Vagina (tissue), 2 donors: ENCODE measurements around the gene CARD14. TPM values are rescaled to one million over a fixed set of nuclear protein-coding genes. Genes with fewer than 3 reads are reported as not detected.

Experiments used
- DNase-seq, 2 donors: peaks; one replicate each; pipeline ENCODE4 v3.0.0-alpha.2; 2017; ENCODE audit errors: extremely low spot score in 2 of 2
- H3K27ac ChIP-seq: fragments of 200-600 bp; sonication (generic); one replicate; pipeline ENCODE4 v1.5.1; 2019
- H3K27me3 ChIP-seq: fragments of 200-600 bp; sonication (generic); one replicate; pipeline ENCODE4 v1.5.1; 2019
- H3K36me3 ChIP-seq, 2 donors: fragments of 200-600 bp; sonication (generic); one replicate each; pipeline ENCODE4 v1.5.1; 2017 to 2019
- H3K4me1 ChIP-seq: fragments of 200-600 bp; sonication (generic); one replicate; pipeline ENCODE4 v1.5.1; 2019
- H3K4me3 ChIP-seq, 2 donors: fragments of 200-600 bp; sonication (generic); 1 replicate in 1 of 2; 2 replicates in 1 of 2; pipeline ENCODE4 v1.5.1; 2016 to 2019
- H3K9me3 ChIP-seq: fragments of 200-600 bp; sonication (generic); one replicate; pipeline ENCODE4 v1.5.1; 2019
- POLR2A ChIP-seq, 2 donors: fragments of 450-650 bp; IDR thresholded peaks; one replicate each; pipeline ENCODE4 v1.6.1; 2017; ENCODE audit warnings: antibody characterized with exemption in 2 of 2, mild to moderate bottlenecking in 2 of 2, moderate library complexity in 2 of 2
- POLR2AphosphoS5 ChIP-seq, 2 donors: sonication (generic); formaldehyde crosslinking; IDR thresholded peaks; one replicate each; pipeline ENCODE4 v1.9.0; 2017; ENCODE audit warnings: antibody characterized with exemption in 2 of 2, mild to moderate bottlenecking in 2 of 2, low read depth in 1 of 2; ENCODE audit not compliant: insufficient read depth in 1 of 2
- intact Hi-C: fragments of 100-400 bp; cut with DNase I; formaldehyde crosslinking; loops from one replicate; pipeline ENCODE4 v1.15.1; 2023
- total RNA-seq: library from RNA; depleted of rRNA; stranded (reverse); fragments of >200 nt; gene quantifications from one replicate; pipeline ENCODE4 v1.2.3, GENCODE V29; 2016
- TF ChIP-seq, protein P1 (sequence below), 3 experiments: fragments of 450-650 bp in 2 of 3; fragments of 200-600 bp in 1 of 3; sonication (generic) in 1 of 3; IDR thresholded peaks; one replicate each; pipeline ENCODE4 v1.5.1; 2017 to 2019; ENCODE audit warnings: antibody characterized with exemption in 3 of 3, mild to moderate bottlenecking in 2 of 3, moderate library complexity in 2 of 3

Gene CARD14
- total RNA-seq, 1 donor from 2014 or later = 30.0 TPM

DNA sequence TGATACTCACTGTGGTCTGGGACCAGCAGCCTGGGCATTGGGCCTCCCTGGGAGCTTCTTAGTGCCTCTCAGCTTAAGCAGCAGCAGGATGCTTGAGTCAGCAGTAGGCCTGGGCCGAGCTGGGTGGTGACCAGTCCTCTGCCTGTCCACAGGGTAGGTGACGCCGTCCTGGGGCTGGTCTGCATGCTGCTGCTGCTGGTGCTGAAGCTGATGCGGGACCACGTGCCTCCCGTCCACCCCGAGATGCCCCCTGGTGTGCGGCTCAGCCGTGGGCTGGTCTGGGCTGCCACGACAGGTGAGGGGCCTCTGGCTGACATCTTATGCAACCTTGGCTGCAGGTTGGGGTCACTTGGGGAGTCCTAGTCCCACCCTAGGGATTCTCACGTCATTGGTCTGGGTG is 57.8 kb downstream of the CARD14 start:
- H3K27ac ChIP-seq = no peak overlapping the region
- no peak overlapping the region for H3K4me3 ChIP-seq
- no peak for DNase-seq
- intact Hi-C loops = no loop called here
- H3K36me3 ChIP-seq = peaks cover 0 to 11% of the 10 kb centered on the region in 2 donors
- peaks cover 4% of the 10 kb centered on the region for H3K9me3 ChIP-seq
- no peak for TF ChIP-seq POLR2AphosphoS5 (IDR thresholded peaks at IDR 0.05; ENCODE audit: insufficient read depth in 1 of 2, low read depth in 1 of 2)
- TF ChIP-seq POLR2A (IDR thresholded peaks at IDR 0.05) = no peak
- TF ChIP-seq, protein P1, sequence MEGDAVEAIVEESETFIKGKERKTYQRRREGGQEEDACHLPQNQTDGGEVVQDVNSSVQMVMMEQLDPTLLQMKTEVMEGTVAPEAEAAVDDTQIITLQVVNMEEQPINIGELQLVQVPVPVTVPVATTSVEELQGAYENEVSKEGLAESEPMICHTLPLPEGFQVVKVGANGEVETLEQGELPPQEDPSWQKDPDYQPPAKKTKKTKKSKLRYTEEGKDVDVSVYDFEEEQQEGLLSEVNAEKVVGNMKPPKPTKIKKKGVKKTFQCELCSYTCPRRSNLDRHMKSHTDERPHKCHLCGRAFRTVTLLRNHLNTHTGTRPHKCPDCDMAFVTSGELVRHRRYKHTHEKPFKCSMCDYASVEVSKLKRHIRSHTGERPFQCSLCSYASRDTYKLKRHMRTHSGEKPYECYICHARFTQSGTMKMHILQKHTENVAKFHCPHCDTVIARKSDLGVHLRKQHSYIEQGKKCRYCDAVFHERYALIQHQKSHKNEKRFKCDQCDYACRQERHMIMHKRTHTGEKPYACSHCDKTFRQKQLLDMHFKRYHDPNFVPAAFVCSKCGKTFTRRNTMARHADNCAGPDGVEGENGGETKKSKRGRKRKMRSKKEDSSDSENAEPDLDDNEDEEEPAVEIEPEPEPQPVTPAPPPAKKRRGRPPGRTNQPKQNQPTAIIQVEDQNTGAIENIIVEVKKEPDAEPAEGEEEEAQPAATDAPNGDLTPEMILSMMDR (IDR thresholded peaks at IDR 0.05) = no peak
- H3K4me1 ChIP-seq = peaks cover 7% of the 10 kb centered on the region
- no peaks in the 10 kb centered on the region for H3K27me3 ChIP-seq

DNA sequence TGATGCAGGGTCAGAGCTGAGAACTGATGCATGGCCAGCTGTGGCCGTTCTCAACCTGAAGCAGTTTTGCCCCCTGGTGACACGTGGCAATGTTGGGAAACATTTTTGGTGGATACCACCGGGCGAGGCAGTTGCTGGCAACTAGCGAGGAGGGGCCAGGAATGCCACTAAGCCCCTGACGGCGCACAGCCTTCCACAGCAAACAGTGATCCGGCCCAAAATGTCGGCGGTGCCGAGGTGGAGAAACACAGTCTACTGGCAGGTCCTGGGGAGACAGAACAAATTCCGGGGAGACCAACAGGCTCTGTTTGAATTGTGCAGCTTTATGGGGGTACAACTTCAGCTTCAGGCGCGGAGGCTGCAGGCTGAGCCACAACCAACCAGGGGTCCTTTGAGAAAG is 58.6 kb downstream of the CARD14 start:
- intact Hi-C loops = no loop called here

DNA sequence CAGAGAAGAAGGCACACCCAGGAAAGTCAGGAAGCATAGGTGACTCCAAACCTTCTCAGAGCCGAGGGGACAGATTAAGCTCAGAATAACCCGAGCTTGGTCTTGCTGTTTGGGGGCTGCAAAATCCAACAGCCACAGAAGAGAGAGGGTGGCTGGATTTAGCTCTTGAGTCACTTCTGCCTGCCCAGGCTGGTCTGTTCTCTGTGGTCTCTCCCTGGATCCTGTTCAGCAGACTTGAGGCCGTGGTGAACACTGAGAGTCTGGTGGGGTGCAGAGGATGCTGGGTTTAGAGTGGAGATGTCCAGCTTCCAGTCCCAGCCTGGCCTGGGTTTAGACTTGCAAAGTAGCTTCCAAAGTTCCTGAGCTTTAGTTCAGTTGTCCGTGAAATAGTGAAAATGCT is 59.2 kb downstream of the CARD14 start:
- Histone ChIP-seq H3K4me1 (no peaks in the 10 kb centered on the region), H3K9me3 (peaks cover 4% of the 10 kb centered on the region), H3K27me3 (no peaks in the 10 kb centered on the region), H3K36me3 (peaks cover 0 to 24% of the 10 kb centered on the region in 2 donors), H3K4me3 (no peak overlapping the region), H3K27ac (no peak overlapping the region)
- TF ChIP-seq, protein P1 (IDR thresholded peaks at IDR 0.05) = no peak
- TF ChIP-seq POLR2A (IDR thresholded peaks at IDR 0.05) (no peak), POLR2AphosphoS5 (IDR thresholded peaks at IDR 0.05; ENCODE audit: insufficient read depth in 1 of 2, low read depth in 1 of 2) (no peak)
- intact Hi-C loops = no loop called here
- DNase-seq = no peak

More for the DNA sequence above, 58.6 kb downstream of the CARD14 start:
- Histone ChIP-seq H3K27me3 (no peaks in the 10 kb centered on the region), H3K4me1 (no peaks in the 10 kb centered on the region), H3K9me3 (peaks cover 4% of the 10 kb centered on the region), H3K27ac (no peak overlapping the region), H3K36me3 (peaks cover 0 to 19% of the 10 kb centered on the region in 2 donors), H3K4me3 (no peak overlapping the region)
- TF ChIP-seq, protein P1 (IDR thresholded peaks at IDR 0.05) = no peak
- TF ChIP-seq POLR2AphosphoS5 (IDR thresholded peaks at IDR 0.05; ENCODE audit: insufficient read depth in 1 of 2, low read depth in 1 of 2) (no peak), POLR2A (IDR thresholded peaks at IDR 0.05) (no peak)
- no peak for DNase-seq

DNA sequence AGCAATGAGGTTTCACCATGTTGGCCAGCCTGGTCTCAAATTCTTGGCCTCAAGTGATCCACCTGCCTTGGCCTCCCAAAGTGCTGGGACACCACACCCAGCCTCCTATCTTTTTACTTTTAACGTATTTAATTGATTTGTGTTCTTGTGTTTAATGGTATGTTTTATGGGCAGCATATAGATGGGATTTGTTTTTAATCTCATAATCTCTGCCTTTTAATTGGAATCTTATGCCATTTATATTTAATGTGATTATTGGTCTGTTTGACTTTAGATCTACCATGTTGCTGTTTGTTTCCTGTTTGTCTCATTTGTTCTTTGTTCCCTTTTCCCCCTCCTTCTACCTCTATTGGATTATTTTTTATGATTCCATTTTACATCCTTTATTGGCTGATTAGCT is 62.6 kb downstream of the CARD14 start:
- H3K9me3 ChIP-seq = peaks cover 4% of the 10 kb centered on the region
- TF ChIP-seq POLR2AphosphoS5 (IDR thresholded peaks at IDR 0.05; ENCODE audit: insufficient read depth in 1 of 2, low read depth in 1 of 2) (no peak), POLR2A (IDR thresholded peaks at IDR 0.05) (no peak)
- TF ChIP-seq, protein P1 (IDR thresholded peaks at IDR 0.05) = no peak
- H3K27ac ChIP-seq = no peak overlapping the region
- DNase-seq = no peak
- H3K27me3 ChIP-seq = no peaks in the 10 kb centered on the region
- peaks cover 0 to 45% of the 10 kb centered on the region in 2 donors for H3K36me3 ChIP-seq
- no peaks in the 10 kb centered on the region for H3K4me1 ChIP-seq
- no peak overlapping the region for H3K4me3 ChIP-seq
- intact Hi-C loops = no loop called here

DNA sequence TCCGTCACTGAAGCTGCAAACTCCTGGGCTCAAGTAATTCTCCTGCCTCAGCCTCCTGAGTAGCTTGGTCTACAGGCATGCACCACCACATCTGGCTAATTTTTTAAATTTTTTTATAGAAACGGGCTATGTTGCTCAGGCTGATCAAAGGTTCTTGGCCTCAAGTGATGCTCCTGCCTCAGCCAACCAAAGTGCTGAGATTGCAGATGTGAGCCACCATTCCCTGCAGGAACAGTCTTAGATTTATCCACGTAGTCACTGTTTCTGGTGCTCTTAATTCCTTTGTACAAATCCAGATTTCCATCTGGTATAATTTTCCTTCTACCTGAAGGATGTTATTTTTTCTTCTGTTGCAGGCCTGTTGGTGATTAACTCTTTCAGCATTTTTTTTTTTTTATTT is 63.4 kb downstream of the CARD14 start:
- TF ChIP-seq, protein P1 (IDR thresholded peaks at IDR 0.05) = no peak
- no peak for TF ChIP-seq POLR2AphosphoS5 (IDR thresholded peaks at IDR 0.05; ENCODE audit: insufficient read depth in 1 of 2, low read depth in 1 of 2)
- TF ChIP-seq POLR2A (IDR thresholded peaks at IDR 0.05) = no peak
- H3K27ac ChIP-seq = no peak overlapping the region

More for the DNA sequence above, 63.4 kb downstream of the CARD14 start:
- peaks cover 0 to 52% of the 10 kb centered on the region in 2 donors for H3K36me3 ChIP-seq
- H3K4me1 ChIP-seq = no peaks in the 10 kb centered on the region
- no peak overlapping the region for H3K4me3 ChIP-seq
- intact Hi-C loops = no loop called here
- H3K9me3 ChIP-seq = peaks cover 4% of the 10 kb centered on the region
- DNase-seq = no peak
- no peaks in the 10 kb centered on the region for H3K27me3 ChIP-seq
